IMR-90 (cell line): ENCODE data around the gene MAN1C1. TPM values are rescaled to one million over a fixed set of nuclear protein-coding genes. Genes with fewer than 3 reads are reported as not detected.

Experiments
- ATAC-seq: fragments of 200-7000 bp; cut with Tn5 transposase; 2 replicates; pipeline ENCODE4 v1.9.1; 2020; ENCODE audit warnings: low read depth, mild to moderate bottlenecking, moderate library complexity
- BruUV-seq: library from RNA; stranded (reverse); fragments of 400-500 nt; replicated peaks from 2 replicates; lab custom pipeline; 2021; lab: Mats Ljungman, UMichigan
- CTCF ChIA-PET: fragments of 300-600 bp; formaldehyde crosslinking; extraction: SDS; loops from one replicate; lab custom pipeline; 2021; ENCODE audit warnings: antibody characterized with exemption; lab: Yijun Ruan, JAX
- POLR2A ChIA-PET: fragments of 300-600 bp; sonication (Branson Sonifier 250); formaldehyde crosslinking; loops from one replicate; lab custom pipeline; 2022; ENCODE audit warnings: antibody characterized with exemption; ENCODE audit not compliant: unreplicated experiment; lab: Charles Lee
- DNase-seq: peaks from one replicate; pipeline ENCODE4 v3.0.0; 2013
- H2AFZ ChIP-seq: replicated peaks from 2 replicates; pipeline ENCODE3; 2013; ENCODE audit warnings: low read length, mild to moderate bottlenecking; ENCODE audit not compliant: poor library complexity
- H2AK5ac ChIP-seq: 2 replicates; pipeline ENCODE4 v1.6.1; 2013; ENCODE audit warnings: low read depth, low read length, inconsistent platforms
- H2AK9ac ChIP-seq: replicated peaks from 2 replicates; pipeline ENCODE3; 2013; ENCODE audit warnings: mild to moderate bottlenecking, low read depth, low read length, moderate library complexity; ENCODE audit not compliant: poor library complexity
- H2BK120ac ChIP-seq: 2 replicates; pipeline ENCODE4 v1.6.1; 2013; ENCODE audit warnings: low read depth, low read length, inconsistent platforms
- H2BK15ac ChIP-seq: 3 replicates; pipeline ENCODE4 v1.6.1; 2013; ENCODE audit warnings: low read depth, low read length, inconsistent platforms
- H2BK20ac ChIP-seq: 2 replicates; pipeline ENCODE4 v1.6.1; 2013; ENCODE audit warnings: low read depth, mild to moderate bottlenecking, inconsistent platforms, low read length, moderate library complexity
- H2BK5ac ChIP-seq: 2 replicates; pipeline ENCODE4 v1.6.1; 2013; ENCODE audit warnings: mild to moderate bottlenecking, low read depth, low read length, inconsistent platforms; ENCODE audit not compliant: poor library complexity, severe bottlenecking
- H3K14ac ChIP-seq: replicated peaks from 2 replicates; pipeline ENCODE4 v1.6.1; 2013; ENCODE audit warnings: low read depth, low read length, inconsistent platforms
- H3K18ac ChIP-seq: 2 replicates; pipeline ENCODE4 v1.6.1; 2013; ENCODE audit warnings: low read depth, low read length, control low read depth
- H3K23ac ChIP-seq: 2 replicates; pipeline ENCODE4 v1.6.1; 2013; ENCODE audit warnings: low read depth, low read length, inconsistent platforms
- H3K27ac ChIP-seq: 2 replicates; pipeline ENCODE4 v1.5.1; 2013; ENCODE audit warnings: mild to moderate bottlenecking, control low read depth, low read length; ENCODE audit not compliant: insufficient read depth
- H3K27me3 ChIP-seq: 2 replicates; pipeline ENCODE4 v1.6.1; 2013; ENCODE audit warnings: low read length; ENCODE audit not compliant: control insufficient read depth, insufficient read depth
- H3K36me3 ChIP-seq: 2 replicates; pipeline ENCODE4 v1.6.1; 2013; ENCODE audit warnings: low read length, mixed read lengths; ENCODE audit not compliant: control insufficient read depth, insufficient read depth
- H3K4ac ChIP-seq: 2 replicates; pipeline ENCODE4 v1.6.1; 2013; ENCODE audit warnings: low read depth, low read length, inconsistent platforms
- H3K4me1 ChIP-seq: 2 replicates; pipeline ENCODE4 v1.6.1; 2013; ENCODE audit warnings: low read length, mixed read lengths; ENCODE audit not compliant: control insufficient read depth, insufficient read depth
- H3K4me2 ChIP-seq: 2 replicates; pipeline ENCODE4 v1.6.1; 2013; ENCODE audit warnings: low read depth, mild to moderate bottlenecking, control low read depth, low read length, moderate library complexity
- H3K4me3 ChIP-seq: 2 replicates; pipeline ENCODE4 v1.5.1; 2013; ENCODE audit warnings: low read depth, mild to moderate bottlenecking, control low read depth, low read length, moderate library complexity; ENCODE audit not compliant: insufficient read depth
- H3K56ac ChIP-seq: 2 replicates; pipeline ENCODE4 v1.6.1; 2013; ENCODE audit warnings: low read length, inconsistent platforms; ENCODE audit not compliant: insufficient read depth; ENCODE audit errors: extremely low read depth
- H3K79me1 ChIP-seq, 2 experiments: 2 replicates each; pipeline ENCODE4 v1.6.1; 2013; ENCODE audit warnings: low read length in 2 of 2, inconsistent platforms in 1 of 2, low read depth in 1 of 2
- H3K9ac ChIP-seq: 2 replicates; pipeline ENCODE4 v1.6.1; 2013; ENCODE audit warnings: low read depth, low read length, control low read depth
- H3K9me1 ChIP-seq: 2 replicates; pipeline ENCODE4 v1.6.1; 2013; ENCODE audit warnings: low read length, inconsistent platforms; ENCODE audit not compliant: insufficient read depth
- H3K9me3 ChIP-seq: 2 replicates; pipeline ENCODE4 v1.6.1; 2013; ENCODE audit warnings: low read length; ENCODE audit not compliant: control insufficient read depth, insufficient read depth
- H4K20me1 ChIP-seq: 2 replicates; pipeline ENCODE4 v1.6.1; 2013; ENCODE audit warnings: low read length, inconsistent platforms; ENCODE audit not compliant: insufficient read depth
- H4K5ac ChIP-seq: 2 replicates; pipeline ENCODE4 v1.6.1; 2013; ENCODE audit warnings: mild to moderate bottlenecking, low read depth, low read length, control low read depth
- H4K8ac ChIP-seq, 2 experiments: 2 replicates each; pipeline ENCODE4 v1.6.1; 2013; ENCODE audit warnings: low read depth in 2 of 2, low read length in 2 of 2, control low read depth in 1 of 2, inconsistent platforms in 1 of 2
- H4K91ac ChIP-seq: 2 replicates; pipeline ENCODE4 v1.6.1; 2013; ENCODE audit warnings: low read depth, low read length, inconsistent platforms; ENCODE audit not compliant: insufficient read depth
- BHLHE40 ChIP-seq: fragments of 150-350 bp; IDR thresholded peaks from 2 replicates; pipeline ENCODE4 v1.6.1; 2016; ENCODE audit warnings: mild to moderate bottlenecking, low read depth, low read length
- CEBPB ChIP-seq: IDR thresholded peaks from 2 replicates; pipeline ENCODE4 v1.6.1; 2012; ENCODE audit warnings: low read depth, low read length, improper control_type of control experiment
- CHD1 ChIP-seq: IDR thresholded peaks from 2 replicates; pipeline ENCODE4 v1.6.1; 2012; ENCODE audit warnings: low read depth, low read length, improper control_type of control experiment
- CTCF ChIP-seq: conservative IDR thresholded peaks from 2 replicates; pipeline ENCODE4 v1.5.1; 2012; ENCODE audit warnings: mild to moderate bottlenecking, low read depth, low read length, improper control_type of control experiment
- ELK1 ChIP-seq: fragments of 150-350 bp; IDR thresholded peaks from 2 replicates; pipeline ENCODE4 v1.6.1; 2016; ENCODE audit warnings: low read depth, mild to moderate bottlenecking, low read length, moderate library complexity, borderline replicate concordance
- FOS ChIP-seq: fragments of 150-350 bp; IDR thresholded peaks from 2 replicates; pipeline ENCODE4 v1.6.1; 2016; ENCODE audit warnings: low read depth, low read length
- MAZ ChIP-seq: IDR thresholded peaks from 2 replicates; pipeline ENCODE4 v1.6.1; 2012; ENCODE audit warnings: low read depth, mild to moderate bottlenecking, low read length, improper control_type of control experiment, moderate library complexity, borderline replicate concordance
- MXI1 ChIP-seq: IDR thresholded peaks from 2 replicates; pipeline ENCODE4 v1.6.1; 2012; ENCODE audit warnings: low read depth, mild to moderate bottlenecking, low read length, moderate library complexity, borderline replicate concordance
- NFE2L2 ChIP-seq: fragments of 150-350 bp; IDR thresholded peaks from 2 replicates; pipeline ENCODE4 v1.6.1; 2016; ENCODE audit warnings: low read depth, mild to moderate bottlenecking, low read length
- POLR2A ChIP-seq: IDR thresholded peaks from 2 replicates; pipeline ENCODE4 v1.6.1; 2012; ENCODE audit warnings: mild to moderate bottlenecking, low read depth, low read length
- RAD21 ChIP-seq: IDR thresholded peaks from 2 replicates; pipeline ENCODE4 v1.6.1; 2012; ENCODE audit warnings: low read length, improper control_type of control experiment
- RCOR1 ChIP-seq: IDR thresholded peaks from 2 replicates; pipeline ENCODE4 v1.6.1; 2012; ENCODE audit warnings: mild to moderate bottlenecking, low read length, improper control_type of control experiment; ENCODE audit not compliant: insufficient replicate concordance
- RFX5 ChIP-seq: IDR thresholded peaks from 2 replicates; pipeline ENCODE4 v1.8.0; 2012; ENCODE audit warnings: low read depth, mild to moderate bottlenecking, low read length, moderate library complexity
- SMC3 ChIP-seq: fragments of 150-350 bp; IDR thresholded peaks from 2 replicates; pipeline ENCODE4 v1.6.1; 2016; ENCODE audit warnings: low read depth, mild to moderate bottlenecking, antibody characterized with exemption, low read length, moderate library complexity
- USF2 ChIP-seq: fragments of 150-350 bp; IDR thresholded peaks from 2 replicates; pipeline ENCODE4 v1.6.1; 2017; ENCODE audit warnings: mild to moderate bottlenecking, antibody characterized with exemption, low read length, low read depth
- WGBS, 2 experiments: methylation state at CpG; one replicate each; pipeline versions ENCODE4 v1.1.5 to v1.1.7; 2013; ENCODE audit warnings: missing lambda C conversion rate in 2 of 2; ENCODE audit not compliant: insufficient read length in 1 of 2; ENCODE audit errors: extremely low coverage in 2 of 2; 5-methylcytosine and 5-hydroxymethylcytosine counted together
- dilution Hi-C: fragments of 300-500 bp; cut with HindIII; formaldehyde crosslinking; loops from one replicate; pipeline ENCODE4 v1.14.3; 2018; ENCODE audit warnings: low sequenced_read_pairs; ENCODE audit not compliant: unreplicated experiment
- in situ Hi-C: fragments of 300-500 bp; cut with MboI; formaldehyde crosslinking; loops from 3 replicates; pipeline ENCODE4 v1.14.3; 2019; ENCODE audit warnings: low sequenced_read_pairs, inconsistent platforms, mixed read lengths
- intact Hi-C: fragments of 100-400 bp; cut with micrococcal nuclease; formaldehyde crosslinking; loops from 2 replicates; pipeline ENCODE4 v1.10.0; 2022
- polyA plus RNA-seq, 3 experiments: library from polyadenylated mRNA; depleted of rRNA; stranded (reverse); fragments of >200 nt; gene quantifications; 2 replicates each; pipeline ENCODE4 v1.2.3, GENCODE V29; 2012; ENCODE audit warnings: low replicate concordance in 1 of 3
- total RNA-seq: library from RNA; depleted of rRNA; stranded (reverse); fragments of >200 nt; gene quantifications from 2 replicates; pipeline ENCODE4 v1.2.3, GENCODE V29; 2012

The MAN1C1 gene
- total and polyA plus RNA-seq, 2 of the 4 experiments (the other 2 are of a cell fraction) = 3.2 to 11.3 TPM

GRCh38 chr1:25675729-25676476 is 59.3 kb downstream of the MAN1C1 start:
- BruUV-seq = no TSS peak
- no CpG with 5 or more reads among the region's 11 CpGs for WGBS, 2 experiments
- no peak overlapping the region for H3K27ac ChIP-seq
- TF ChIP-seq POLR2A (no peak), FOS (no peak), MAZ (no peak), CTCF (no peak), USF2 (no peak), CHD1 (no peak), RCOR1 (no peak), ELK1 (no peak), RAD21 (no peak), NFE2L2 (no peak), BHLHE40 (no peak), SMC3 (no peak), CEBPB (no peak), MXI1 (no peak), RFX5 (no peak)

More at GRCh38 chr1:25675729-25676476, 59.3 kb downstream of the MAN1C1 start:
- H2BK120ac ChIP-seq = no peak overlapping the region
- no peak overlapping the region for H2BK5ac ChIP-seq
- no peak overlapping the region for H2AK9ac ChIP-seq
- POLR2A ChIA-PET = no interaction called here
- H3K9me3 ChIP-seq = peaks cover 10% of the 10 kb centered on the region; the same call in 1 of the 2 replicates
- H2AK5ac ChIP-seq = peak overlapping the region; percentile 33; the same call in 1 of the 2 replicates
- peaks cover 15% of the 10 kb centered on the region for H3K9me1 ChIP-seq
- H3K27me3 ChIP-seq = peaks cover 1% of the 10 kb centered on the region; the same call in 1 of the 2 replicates
- in situ Hi-C loops = no loop called here
- H3K18ac ChIP-seq = no peak overlapping the region
- H3K4ac ChIP-seq = no peak overlapping the region
- H3K9ac ChIP-seq = no peak overlapping the region
- H2BK20ac ChIP-seq = no peak overlapping the region
- H3K4me2 ChIP-seq = no peak overlapping the region
- peaks cover 12% of the 10 kb centered on the region; the same call in 1 of the 2 replicates for H3K4me1 ChIP-seq
- H2BK15ac ChIP-seq = no peak overlapping the region
- peaks cover 0 to 6% of the 10 kb centered on the region in 2 experiments; a peak in 2 of 4 replicates for H3K79me1 ChIP-seq
- H3K23ac ChIP-seq = no peak overlapping the region
- dilution Hi-C loops = no loop called here
- no peak overlapping the region for H2AFZ ChIP-seq
- peaks cover 2% of the 10 kb centered on the region; the same call in 1 of the 2 replicates for H3K36me3 ChIP-seq
- H4K5ac ChIP-seq = no peak overlapping the region
- intact Hi-C loops = no loop called here
- no peak overlapping the region for H3K4me3 ChIP-seq
- H4K91ac ChIP-seq = no peak overlapping the region
- CTCF ChIA-PET = no interaction called here
- ATAC-seq (no peak), DNase-seq (no peak)
- no peak overlapping the region for H3K14ac ChIP-seq
- no peak overlapping the region for H4K8ac ChIP-seq
- no peak overlapping the region for H3K56ac ChIP-seq
- peaks cover 13% of the 10 kb centered on the region; the same call in 1 of the 2 replicates for H4K20me1 ChIP-seq
